ENCODE data around the gene USP6. TPM values are rescaled to one million over a fixed set of nuclear protein-coding genes. Genes with fewer than 3 reads are reported as not detected.
A peak's percentile ranks its signal among the peaks of the same experiment; 100 is the strongest.

USP6 gene
- total and polyA plus RNA-seq, 2 of the 4 experiments (the other 2 are of a cell fraction) = 0.02 TPM; not detected in 1

DNA sequence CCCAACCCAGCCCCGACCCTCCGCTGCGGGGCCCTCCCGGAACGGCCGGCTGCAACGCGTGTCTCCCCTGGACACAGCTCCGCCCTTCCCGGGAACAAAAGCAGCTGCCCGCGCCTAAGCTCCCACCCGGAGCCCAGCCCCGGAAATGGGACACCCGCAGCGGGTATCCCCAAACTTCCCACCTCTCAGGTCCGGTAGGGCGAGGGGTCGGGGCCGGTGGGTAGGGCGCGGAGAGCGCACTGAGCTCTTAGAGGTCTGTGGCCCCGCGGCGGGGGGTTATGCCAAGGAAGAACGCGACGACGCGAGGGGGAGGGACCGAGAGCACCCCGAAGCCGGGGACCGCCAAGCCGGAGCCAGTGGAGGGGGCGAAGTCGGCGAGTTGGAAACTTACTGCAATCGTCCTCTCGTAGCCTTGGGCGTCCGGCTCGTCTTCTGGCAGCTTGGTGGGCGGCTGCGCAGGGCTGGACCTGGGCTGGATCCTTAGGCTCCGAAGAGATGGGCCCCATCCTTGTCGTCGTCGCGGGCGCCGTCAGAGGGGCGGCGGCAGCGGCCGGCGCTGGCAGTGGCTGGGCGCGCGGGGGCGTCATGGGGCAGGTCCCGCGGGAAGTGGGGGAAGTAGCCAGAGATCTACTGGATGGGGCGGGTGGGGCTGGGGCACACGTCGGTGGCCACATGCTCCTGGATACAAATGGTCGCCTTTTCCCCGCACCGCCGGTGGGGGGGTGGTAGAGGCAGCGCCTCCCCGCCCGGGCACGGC is 6.9 kb downstream of the USP6 start:
- no peak overlapping the region for H3K18ac ChIP-seq (ENCODE audit: low read depth, low read length)
- in situ Hi-C loops (cut with MboI; ENCODE audit: low sequenced_read_pairs) = no loop called here
- intact Hi-C loops (cut with micrococcal nuclease) = no loop called here
- no peak overlapping the region for H2BK120ac ChIP-seq (ENCODE audit: low read depth, low read length)
- H4K8ac ChIP-seq (ENCODE audit: low read depth in 2 of 2, low read length in 2 of 2) = 0 out of 4 replicates have a peak overlapping the region, but pooled peaks of 1 of the 2 experiments have one; percentile 27
- no peak overlapping the region for H2BK20ac ChIP-seq (ENCODE audit: low read depth, low read length)
- H3K79me1 ChIP-seq (ENCODE audit: low read depth in 1 of 2, low read length in 2 of 2) = no peaks in the 10 kb centered on the region
- no peak for TF ChIP-seq BHLHE40 (IDR thresholded peaks at IDR 0.05; ENCODE audit: low read depth, low read length)
- TF ChIP-seq MAFK (IDR thresholded peaks at IDR 0.05; ENCODE audit: low read depth, low read length) = no peak
- TF ChIP-seq NFE2L2 (IDR thresholded peaks at IDR 0.05; ENCODE audit: low read depth, low read length) = no peak
- no peak for TF ChIP-seq MAZ (IDR thresholded peaks at IDR 0.05; ENCODE audit: borderline replicate concordance, low read depth, low read length)
- no peak for TF ChIP-seq FOS (IDR thresholded peaks at IDR 0.05; ENCODE audit: low read depth, low read length)
- TF ChIP-seq POLR2A (IDR thresholded peaks at IDR 0.05; ENCODE audit: low read depth, low read length) = no peak
- TF ChIP-seq, protein P1, sequence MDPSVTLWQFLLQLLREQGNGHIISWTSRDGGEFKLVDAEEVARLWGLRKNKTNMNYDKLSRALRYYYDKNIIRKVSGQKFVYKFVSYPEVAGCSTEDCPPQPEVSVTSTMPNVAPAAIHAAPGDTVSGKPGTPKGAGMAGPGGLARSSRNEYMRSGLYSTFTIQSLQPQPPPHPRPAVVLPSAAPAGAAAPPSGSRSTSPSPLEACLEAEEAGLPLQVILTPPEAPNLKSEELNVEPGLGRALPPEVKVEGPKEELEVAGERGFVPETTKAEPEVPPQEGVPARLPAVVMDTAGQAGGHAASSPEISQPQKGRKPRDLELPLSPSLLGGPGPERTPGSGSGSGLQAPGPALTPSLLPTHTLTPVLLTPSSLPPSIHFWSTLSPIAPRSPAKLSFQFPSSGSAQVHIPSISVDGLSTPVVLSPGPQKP (IDR thresholded peaks at IDR 0.05; ENCODE audit: borderline replicate concordance, low read depth, low read length) = no peak
- TF ChIP-seq, protein P2, sequence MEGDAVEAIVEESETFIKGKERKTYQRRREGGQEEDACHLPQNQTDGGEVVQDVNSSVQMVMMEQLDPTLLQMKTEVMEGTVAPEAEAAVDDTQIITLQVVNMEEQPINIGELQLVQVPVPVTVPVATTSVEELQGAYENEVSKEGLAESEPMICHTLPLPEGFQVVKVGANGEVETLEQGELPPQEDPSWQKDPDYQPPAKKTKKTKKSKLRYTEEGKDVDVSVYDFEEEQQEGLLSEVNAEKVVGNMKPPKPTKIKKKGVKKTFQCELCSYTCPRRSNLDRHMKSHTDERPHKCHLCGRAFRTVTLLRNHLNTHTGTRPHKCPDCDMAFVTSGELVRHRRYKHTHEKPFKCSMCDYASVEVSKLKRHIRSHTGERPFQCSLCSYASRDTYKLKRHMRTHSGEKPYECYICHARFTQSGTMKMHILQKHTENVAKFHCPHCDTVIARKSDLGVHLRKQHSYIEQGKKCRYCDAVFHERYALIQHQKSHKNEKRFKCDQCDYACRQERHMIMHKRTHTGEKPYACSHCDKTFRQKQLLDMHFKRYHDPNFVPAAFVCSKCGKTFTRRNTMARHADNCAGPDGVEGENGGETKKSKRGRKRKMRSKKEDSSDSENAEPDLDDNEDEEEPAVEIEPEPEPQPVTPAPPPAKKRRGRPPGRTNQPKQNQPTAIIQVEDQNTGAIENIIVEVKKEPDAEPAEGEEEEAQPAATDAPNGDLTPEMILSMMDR (conservative IDR thresholded peaks at IDR 0.05; ENCODE audit: low read depth, low read length) = no peak
- no peak for TF ChIP-seq RCOR1 (IDR thresholded peaks at IDR 0.05; ENCODE audit: insufficient replicate concordance, low read length)
- no peak for TF ChIP-seq SMC3 (IDR thresholded peaks at IDR 0.05; ENCODE audit: low read depth, low read length)
- H2BK15ac ChIP-seq (ENCODE audit: low read depth, low read length) = no peak overlapping the region
- no peak overlapping the region for H3K4ac ChIP-seq (ENCODE audit: low read depth, low read length)
- no peaks in the 10 kb centered on the region for H3K4me1 ChIP-seq (ENCODE audit: control insufficient read depth, insufficient read depth, low read length)
- H2BK5ac ChIP-seq (ENCODE audit: low read depth, low read length, poor library complexity, severe bottlenecking) = no peak overlapping the region
- H3K27ac ChIP-seq (ENCODE audit: insufficient read depth, low read length) = no peak overlapping the region
- H3K4me2 ChIP-seq (ENCODE audit: low read depth, low read length) = peak overlapping the region; percentile 82
- DNase-seq (no peak), ATAC-seq (ENCODE audit: low read depth) (peak; percentile 73)
- H2AK9ac ChIP-seq (replicated peaks; ENCODE audit: low read depth, low read length, poor library complexity) = no peak overlapping the region
- no peak overlapping the region for H4K91ac ChIP-seq (ENCODE audit: insufficient read depth, low read depth, low read length)
- CTCF ChIA-PET = no interaction called here
- H3K36me3 ChIP-seq (ENCODE audit: control insufficient read depth, insufficient read depth, low read length) = no peaks in the 10 kb centered on the region
- BruUV-seq (replicated peaks) = no TSS peak
- no peaks in the 10 kb centered on the region for H4K20me1 ChIP-seq (ENCODE audit: insufficient read depth, low read length)
- no peak overlapping the region for H3K14ac ChIP-seq (replicated peaks; ENCODE audit: low read depth, low read length)
- WGBS, 2 experiments (ENCODE audit: extremely low coverage in 2 of 2, insufficient read length in 1 of 2) = 1% methylated on average over 29 of the region's 75 CpGs; no CpG with 5 or more reads in 1 of the 2 experiments
- H3K4me3 ChIP-seq (ENCODE audit: insufficient read depth, low read depth, low read length) = peak overlapping the region; percentile 63
- H3K23ac ChIP-seq (ENCODE audit: low read depth, low read length) = no peak overlapping the region
- peaks cover 39% of the 10 kb centered on the region for H3K27me3 ChIP-seq (ENCODE audit: control insufficient read depth, insufficient read depth, low read length)
- H4K5ac ChIP-seq (ENCODE audit: low read depth, low read length) = no peak overlapping the region
- H3K9me1 ChIP-seq (ENCODE audit: insufficient read depth, low read length) = no peaks in the 10 kb centered on the region
- 0 out of 2 replicates have a peak overlapping the region, but pooled peaks have one; percentile 45 for H3K9ac ChIP-seq (ENCODE audit: low read depth, low read length)
- no peak overlapping the region for H2AK5ac ChIP-seq (ENCODE audit: low read depth, low read length)
- no peak overlapping the region for H3K56ac ChIP-seq (ENCODE audit: extremely low read depth, insufficient read depth, low read length)
- POLR2A ChIA-PET (ENCODE audit: unreplicated experiment) = no interaction called here
- H2AFZ ChIP-seq (replicated peaks; ENCODE audit: low read length, poor library complexity) = peak overlapping the region; percentile 89
- dilution Hi-C loops (cut with HindIII; ENCODE audit: low sequenced_read_pairs, unreplicated experiment) = no loop called here
- peaks cover 7% of the 10 kb centered on the region; the same call in 1 of the 2 replicates for H3K9me3 ChIP-seq (ENCODE audit: control insufficient read depth, insufficient read depth, low read length)

Measured in IMR-90 (cell line).